ENCODE data around the gene BICD1.

The BICD1 gene

GRCh38 chr12:32102234-32102633 is 4.4 kb upstream of the BICD1 start:
- DNase-seq (ENCODE audit: low read depth in 3 of 3, low spot score in 1 of 3), result no peak

GRCh38 chr12:32104572-32105355 is 1.9 kb upstream of the BICD1 start:
- DNase-seq (ENCODE audit: low read depth in 3 of 3, low spot score in 1 of 3), result no peak

GRCh38 chr12:32105986-32106516 is 596 bp upstream of the BICD1 start:
- DNase-seq (ENCODE audit: low read depth in 3 of 3, low spot score in 1 of 3), result no peak

- peak in 1 of 3 donors; percentile 15 for DNase-seq (ENCODE audit: low read depth in 3 of 3, low spot score in 1 of 3)
Measured at GRCh38 chr12:32107359-32108267, 966 bp downstream of the BICD1 start.

GRCh38 chr12:32108787-32109186 is 2.1 kb downstream of the BICD1 start:
- no peak for DNase-seq (ENCODE audit: low read depth in 3 of 3, low spot score in 1 of 3)

GRCh38 chr12:32110417-32110816 is 3.8 kb downstream of the BICD1 start:
- DNase-seq (ENCODE audit: low read depth in 3 of 3, low spot score in 1 of 3), result no peak

- no peak for DNase-seq (ENCODE audit: low read depth in 3 of 3, low spot score in 1 of 3)
Measured at GRCh38 chr12:32110942-32111341, 4.3 kb downstream of the BICD1 start.

GRCh38 chr12:32115404-32116104 is 8.9 kb downstream of the BICD1 start:
- DNase-seq (ENCODE audit: low read depth in 3 of 3, low spot score in 1 of 3), result no peak

- DNase-seq (ENCODE audit: low read depth in 3 of 3, low spot score in 1 of 3), result no peak
Measured at GRCh38 chr12:32116897-32117296, 10.2 kb downstream of the BICD1 start.

GRCh38 chr12:32117316-32117715 is 10.7 kb downstream of the BICD1 start:
- DNase-seq (ENCODE audit: low read depth in 3 of 3, low spot score in 1 of 3), result no peak

- DNase-seq (ENCODE audit: low read depth in 3 of 3, low spot score in 1 of 3), result no peak
Measured at GRCh38 chr12:32118806-32119205, 12.2 kb downstream of the BICD1 start.

- no peak for DNase-seq (ENCODE audit: low read depth in 3 of 3, low spot score in 1 of 3)
Measured at GRCh38 chr12:32120419-32120818, 13.8 kb downstream of the BICD1 start.

- no peak for DNase-seq (ENCODE audit: low read depth in 3 of 3, low spot score in 1 of 3)
Measured at GRCh38 chr12:32124637-32125036, 18.0 kb downstream of the BICD1 start.

- DNase-seq (ENCODE audit: low read depth in 3 of 3, low spot score in 1 of 3), result no peak
Measured at GRCh38 chr12:32125455-32126084, 18.9 kb downstream of the BICD1 start.

- no peak for DNase-seq (ENCODE audit: low read depth in 3 of 3, low spot score in 1 of 3)
Measured at GRCh38 chr12:32126720-32127119, 20.1 kb downstream of the BICD1 start.

GRCh38 chr12:32131666-32132065 is 25.0 kb downstream of the BICD1 start:
- DNase-seq (ENCODE audit: low read depth in 3 of 3, low spot score in 1 of 3), result no peak

GRCh38 chr12:32134101-32134888 is 27.6 kb downstream of the BICD1 start:
- peak in 1 of 3 donors; percentile 6 for DNase-seq (ENCODE audit: low read depth in 3 of 3, low spot score in 1 of 3)

- no peak for DNase-seq (ENCODE audit: low read depth in 3 of 3, low spot score in 1 of 3)
Measured at GRCh38 chr12:32135967-32136366, 29.3 kb downstream of the BICD1 start.

- DNase-seq (ENCODE audit: low read depth in 3 of 3, low spot score in 1 of 3), result no peak
Measured at GRCh38 chr12:32136404-32136803, 29.8 kb downstream of the BICD1 start.

GRCh38 chr12:32139064-32139421 is 32.4 kb downstream of the BICD1 start:
- DNase-seq (ENCODE audit: low read depth in 3 of 3, low spot score in 1 of 3), result no peak
